SK-N-DZ (cell line): ENCODE results near the gene CELSR3. TPM values are rescaled to one million over a fixed set of nuclear protein-coding genes. Genes with fewer than 3 reads are reported as not detected.

Experiments used
- DNase-seq: peaks from one replicate; pipeline ENCODE4 v3.0.0-alpha.2; 2015; ENCODE audit warnings: low spot score
- polyA plus RNA-seq, 2 experiments: library from polyadenylated mRNA; depleted of rRNA; stranded (reverse); fragments of >200 nt; gene quantifications; 2 replicates each; pipeline ENCODE4 v1.2.3, GENCODE V29; 2014

The CELSR3 gene
- polyA plus RNA-seq (2014; cell fraction: cytosol; rRNA removed) = 3.2 and 4.4 TPM in 2 replicates
- 16.3 and 18.2 TPM in 2 replicates for polyA plus RNA-seq (2014; cell fraction: nucleus; rRNA removed)

- no peak for DNase-seq
These were observed at the start of gene CELSR3 for GRCh38 chr3:48662753-48663488. Gene CELSR3, minus strand, starts transcription at chr3:48662886. Its CDS starts 252 bp downstream, at chr3:48662634.

GRCh38 chr3:48711727-48712126, 49.0 kb upstream of the CELSR3 start:
- DNase-seq = no peak

GRCh38 chr3:48709051-48709461, 46.4 kb upstream of the CELSR3 start:
- no peak for DNase-seq

- DNase-seq = no peak
These were observed 45.8 kb upstream of the CELSR3 start for GRCh38 chr3:48708481-48708889.

GRCh38 chr3:48707157-48707556, 44.5 kb upstream of the CELSR3 start:
- DNase-seq = no peak

- no peak for DNase-seq
These were observed 39.7 kb upstream of the CELSR3 start for GRCh38 chr3:48702320-48702920.

GRCh38 chr3:48700731-48701405, 38.2 kb upstream of the CELSR3 start:
- no peak for DNase-seq

- DNase-seq = no peak
These were observed 36.2 kb upstream of the CELSR3 start for GRCh38 chr3:48698891-48699290.

GRCh38 chr3:48697952-48698351, 35.3 kb upstream of the CELSR3 start:
- DNase-seq = no peak

- DNase-seq = no peak
These were observed 33.9 kb upstream of the CELSR3 start for GRCh38 chr3:48696601-48697000.

GRCh38 chr3:48696156-48696555, 33.5 kb upstream of the CELSR3 start:
- DNase-seq = no peak

- no peak for DNase-seq
These were observed 32.7 kb upstream of the CELSR3 start for GRCh38 chr3:48695393-48695753.

GRCh38 chr3:48694610-48695392, 32.1 kb upstream of the CELSR3 start:
- no peak for DNase-seq

- DNase-seq = no peak
These were observed 31.1 kb upstream of the CELSR3 start for GRCh38 chr3:48693826-48694225.

- DNase-seq = no peak
These were observed 29.9 kb upstream of the CELSR3 start for GRCh38 chr3:48692551-48692950.

GRCh38 chr3:48690846-48691458, 28.3 kb upstream of the CELSR3 start:
- no peak for DNase-seq

GRCh38 chr3:48689384-48689783, 26.7 kb upstream of the CELSR3 start:
- no peak for DNase-seq

- no peak for DNase-seq
These were observed 26.0 kb upstream of the CELSR3 start for GRCh38 chr3:48688737-48689075.

GRCh38 chr3:48688032-48688736, 25.5 kb upstream of the CELSR3 start:
- no peak for DNase-seq

- DNase-seq = no peak
These were observed 24.6 kb upstream of the CELSR3 start for GRCh38 chr3:48687220-48687678.
